Measurements from ENCODE around the gene EXD3. TPM values are rescaled to one million over a fixed set of nuclear protein-coding genes. Genes with fewer than 3 reads are reported as not detected.

Gene EXD3
- total RNA-seq, 8 experiments from 2014 or later: 3.2 to 14.8 (median 9.6) TPM

DNA sequence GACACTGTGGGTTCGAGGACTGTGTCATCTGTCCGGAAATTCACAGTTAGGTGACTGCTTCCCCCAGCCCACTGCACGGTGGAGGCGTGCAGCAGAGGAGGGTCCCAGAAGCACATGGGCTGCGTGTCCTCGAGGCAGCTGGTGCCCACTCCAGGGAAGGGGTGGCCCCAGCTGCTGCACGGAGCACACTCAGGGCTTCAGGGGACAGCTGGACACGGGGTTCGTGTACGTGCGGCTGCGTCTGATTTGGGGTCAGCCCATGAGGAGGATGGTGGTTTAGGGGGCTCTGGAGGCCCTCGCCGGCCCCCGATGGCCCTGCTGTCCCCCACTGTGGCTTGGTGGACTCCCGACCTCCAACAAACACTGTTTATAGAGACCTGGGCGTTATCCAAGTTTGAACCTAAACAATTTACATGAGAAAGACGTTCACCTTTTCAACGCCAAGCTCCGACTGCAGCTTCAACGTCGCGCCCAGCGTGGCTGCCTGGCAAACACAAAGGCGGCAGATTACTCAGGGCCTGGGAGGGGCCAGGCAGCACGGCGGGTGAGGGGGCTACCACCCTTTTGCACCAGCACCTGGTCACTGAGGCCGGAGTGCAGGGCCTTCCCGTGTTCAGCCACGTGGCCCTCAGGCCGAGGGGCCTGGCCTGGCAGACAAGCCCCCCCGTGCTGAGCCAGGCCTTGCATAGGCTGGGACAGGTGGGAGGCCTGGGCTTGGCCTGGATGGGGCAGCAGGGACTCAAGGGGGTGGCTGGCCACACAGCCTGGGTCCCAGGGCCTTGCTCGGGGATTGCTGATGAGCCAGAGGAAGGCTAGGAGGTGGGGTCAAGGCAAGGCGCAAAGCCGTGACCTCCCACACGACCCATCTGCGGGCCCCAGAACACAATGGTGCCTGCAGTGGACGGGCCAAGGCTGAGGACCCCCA is 55.2 kb downstream of the EXD3 start:
- Histone ChIP-seq H3K4me1 (replicated peaks in 1 of 2) (peaks cover 40 to 44% of the 10 kb centered on the region in 2 donors), H3K4me3 (no peak overlapping the region), H3K27ac (peak overlapping the region in 1 of 2 donors; percentile 33)
- in situ Hi-C loops (cut with MboI; ENCODE audit: low pct_unique_long_range_greater_than_20kb in 2 of 9, low sequenced_read_pairs in 9 of 9, unreplicated experiment in 9 of 9): no loop called here
- no peak for ATAC-seq (replicated peaks in 6 of 8)
- WGBS, 10 experiments: 67 to 100% (median 86%) methylated on average over 1 to 7 of the region's 38 CpGs; no CpG with 5 or more reads in 4 of the 10 experiments

DNA sequence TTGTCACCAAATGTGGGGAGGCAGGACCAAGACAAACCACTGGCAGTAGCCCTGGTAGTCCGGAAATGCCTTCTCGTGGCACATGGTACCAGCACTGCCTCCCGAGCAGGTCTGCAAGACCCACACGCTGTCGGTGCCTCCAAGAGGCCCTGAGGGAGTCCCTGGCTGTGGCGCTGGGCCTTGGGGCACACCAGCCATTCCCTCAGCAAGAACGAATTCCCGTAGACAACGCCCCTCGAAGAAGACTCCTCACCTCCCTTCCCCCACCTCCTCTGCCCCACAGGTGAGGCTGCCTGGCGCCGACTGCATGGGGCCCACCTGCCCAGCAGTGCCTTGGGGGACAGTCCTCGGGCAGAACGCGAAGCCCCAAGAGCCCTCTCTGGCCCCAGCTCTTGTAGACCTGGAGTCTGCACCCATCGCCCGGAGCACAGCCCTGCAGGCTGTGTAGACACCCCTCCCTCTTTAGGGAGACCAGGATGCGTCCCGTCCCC is 56.0 kb downstream of the EXD3 start:
- Histone ChIP-seq H3K4me3 (no peak overlapping the region), H3K4me1 (replicated peaks in 1 of 2) (peaks cover 39 to 41% of the 10 kb centered on the region in 2 donors), H3K27ac (no peak overlapping the region)
- no peak for ATAC-seq (replicated peaks in 6 of 8)
- WGBS, 10 experiments: 100% methylated on average over 1 of the region's 19 CpGs; no CpG with 5 or more reads in 9 of the 10 experiments
- in situ Hi-C loops (cut with MboI; ENCODE audit: low pct_unique_long_range_greater_than_20kb in 2 of 9, low sequenced_read_pairs in 9 of 9, unreplicated experiment in 9 of 9): no loop called here

DNA sequence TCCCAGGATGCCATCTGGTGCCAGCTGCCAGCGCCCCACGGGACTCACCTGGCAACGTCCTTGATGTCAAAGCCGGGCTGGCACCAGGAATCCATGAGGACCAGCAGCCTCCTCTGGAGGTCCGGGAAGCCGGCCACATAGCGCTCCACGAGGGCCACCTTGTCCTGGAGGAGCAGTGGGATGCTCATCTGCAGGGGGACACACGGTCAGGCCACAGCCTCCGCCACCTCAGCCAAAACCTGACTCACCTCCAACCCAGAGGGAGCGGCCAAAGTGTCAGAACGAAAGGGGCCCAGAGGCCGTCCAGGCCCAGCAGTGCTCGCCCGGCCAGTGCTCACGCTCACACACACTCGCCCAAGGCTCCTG is 56.5 kb downstream of the EXD3 start:
- no peak overlapping the region for H3K4me3 ChIP-seq
- ATAC-seq (replicated peaks in 6 of 8): no peak
- in situ Hi-C loops (cut with MboI; ENCODE audit: low pct_unique_long_range_greater_than_20kb in 2 of 9, low sequenced_read_pairs in 9 of 9, unreplicated experiment in 9 of 9): no loop called here
- H3K4me1 ChIP-seq (replicated peaks in 1 of 2): peaks cover 34 to 36% of the 10 kb centered on the region in 2 donors
- WGBS, 10 experiments: 63 to 100% (median 93%) methylated on average over 3 to 8 of the region's 17 CpGs; no CpG with 5 or more reads in 6 of the 10 experiments
- H3K27ac ChIP-seq: no peak overlapping the region

DNA sequence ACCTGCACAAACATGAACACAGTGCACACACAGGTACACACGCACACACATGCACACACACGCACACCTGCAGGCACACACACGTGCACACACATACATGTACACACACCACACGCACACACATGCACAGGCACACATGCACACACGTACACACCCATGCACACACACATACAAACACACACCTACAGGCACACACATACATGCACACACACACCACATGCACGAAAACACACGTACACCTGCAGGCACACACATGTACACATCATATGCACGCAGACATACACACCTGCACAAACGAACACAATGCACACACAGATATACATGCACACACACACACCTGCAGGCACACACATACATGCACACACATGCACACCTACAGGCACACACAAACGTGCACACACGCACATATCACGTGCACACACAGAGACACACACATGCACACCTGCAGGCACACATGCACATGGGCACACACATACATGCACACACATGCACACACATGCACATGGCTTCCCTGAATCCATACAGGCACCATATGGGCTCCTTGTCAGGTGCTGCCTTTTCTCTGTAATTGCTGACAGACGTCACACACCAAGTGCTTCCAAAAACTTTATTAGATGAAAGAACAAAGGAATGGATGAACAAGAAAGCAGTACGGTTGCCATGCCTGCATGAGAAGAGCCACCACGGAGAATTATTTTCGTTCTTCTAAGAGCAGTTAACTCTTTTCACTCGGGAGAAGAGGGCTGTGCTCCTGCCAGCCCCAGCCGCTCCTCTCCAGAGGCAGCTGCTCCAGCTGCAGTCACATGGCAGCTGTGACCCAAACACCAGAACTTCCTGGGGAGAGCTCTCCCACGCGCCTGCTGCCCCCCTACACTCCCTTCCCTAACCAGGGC is 57.2 kb downstream of the EXD3 start:
- Histone ChIP-seq H3K4me3 (no peak overlapping the region), H3K27ac (no peak overlapping the region), H3K4me1 (replicated peaks in 1 of 2) (peaks cover 28 to 30% of the 10 kb centered on the region in 2 donors)
- no peak for ATAC-seq (replicated peaks in 6 of 8)
- in situ Hi-C loops (cut with MboI; ENCODE audit: low pct_unique_long_range_greater_than_20kb in 2 of 9, low sequenced_read_pairs in 9 of 9, unreplicated experiment in 9 of 9): no loop called here
- WGBS, 10 experiments: 0 to 100% (median 80%) methylated on average over 1 to 10 of the region's 20 CpGs; no CpG with 5 or more reads in 3 of the 10 experiments

DNA sequence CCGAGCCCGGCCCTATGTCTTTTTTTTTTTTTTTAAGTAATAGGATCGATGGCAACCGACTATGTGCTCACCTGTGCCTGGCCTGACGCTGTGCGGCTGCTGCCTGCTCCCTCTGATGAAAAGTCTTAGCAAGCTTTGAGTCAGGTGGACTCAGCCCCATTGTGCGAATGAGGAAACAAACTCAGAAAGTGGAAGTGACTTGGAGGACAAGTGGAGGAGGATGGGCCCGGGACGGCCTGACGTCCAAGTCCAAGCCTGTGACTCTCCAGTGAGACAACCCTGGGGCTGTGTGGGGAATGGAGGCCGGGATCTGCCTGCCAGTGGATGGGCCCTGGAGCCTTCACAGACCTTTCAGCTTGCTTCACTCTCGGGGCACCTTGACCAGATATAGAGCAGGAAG is 57.9 kb downstream of the EXD3 start:
- Histone ChIP-seq H3K4me3 (no peak overlapping the region), H3K27ac (no peak overlapping the region), H3K4me1 (replicated peaks in 1 of 2) (peaks cover 21 to 22% of the 10 kb centered on the region in 2 donors)
- in situ Hi-C loops (cut with MboI; ENCODE audit: low pct_unique_long_range_greater_than_20kb in 2 of 9, low sequenced_read_pairs in 9 of 9, unreplicated experiment in 9 of 9): no loop called here
- WGBS, 10 experiments: 46 to 95% (median 83%) methylated on average over 2 to 7 of the region's 12 CpGs; no CpG with 5 or more reads in 3 of the 10 experiments
- ATAC-seq (replicated peaks in 6 of 8): no peak

DNA sequence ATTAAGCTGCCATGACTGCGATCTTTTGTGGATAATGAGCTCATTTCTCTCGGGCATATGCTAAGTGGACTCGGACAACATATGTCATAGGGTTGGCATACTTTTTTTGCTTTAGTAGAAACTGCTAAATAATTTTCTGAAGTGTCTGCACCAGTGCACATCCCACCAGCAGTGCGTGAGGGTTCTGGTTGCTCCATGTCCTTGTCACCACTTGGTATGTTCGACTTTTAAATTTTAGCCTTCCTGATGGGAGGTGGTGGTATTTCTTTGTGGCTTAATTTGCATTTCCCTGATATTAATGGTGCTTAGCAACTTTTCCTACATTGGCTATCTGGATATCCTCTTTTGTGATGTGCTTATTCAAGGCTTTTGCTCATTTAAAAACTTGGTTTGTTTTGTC is 63.1 kb downstream of the EXD3 start:
- in situ Hi-C loops (cut with MboI; ENCODE audit: low pct_unique_long_range_greater_than_20kb in 2 of 9, low sequenced_read_pairs in 9 of 9, unreplicated experiment in 9 of 9): no loop called here
- no peak overlapping the region for H3K4me3 ChIP-seq
- ATAC-seq (replicated peaks in 6 of 8): no peak
- WGBS, 10 experiments: 80 to 100% (median 83%) methylated on average over 1 to 2 of the region's 5 CpGs; no CpG with 5 or more reads in 6 of the 10 experiments
- no peak overlapping the region for H3K27ac ChIP-seq
- no peaks in the 10 kb centered on the region for H3K4me1 ChIP-seq (replicated peaks in 1 of 2)

DNA sequence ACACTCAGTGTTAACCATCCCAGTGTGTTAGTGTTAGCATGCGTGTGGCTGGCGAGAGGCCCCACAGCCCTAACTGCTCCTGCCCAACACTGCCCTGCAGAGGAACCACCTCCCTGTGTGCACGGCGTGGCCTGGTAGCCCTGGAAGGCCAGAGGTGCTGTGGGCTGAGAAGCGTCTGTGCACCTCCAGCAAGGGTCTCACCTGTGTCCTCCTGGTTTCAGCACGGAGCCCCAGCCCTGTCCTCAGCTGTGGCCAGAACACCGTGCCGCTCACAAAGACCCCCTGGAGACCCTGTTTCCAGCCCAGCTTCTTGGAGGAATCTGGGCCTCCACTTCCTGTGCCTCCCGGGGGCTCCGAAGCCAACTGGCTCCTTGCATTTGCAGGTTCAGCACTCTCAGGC is 64.8 kb downstream of the EXD3 start:
- no peaks in the 10 kb centered on the region for H3K4me1 ChIP-seq (replicated peaks in 1 of 2)
- in situ Hi-C loops (cut with MboI; ENCODE audit: low pct_unique_long_range_greater_than_20kb in 2 of 9, low sequenced_read_pairs in 9 of 9, unreplicated experiment in 9 of 9): no loop called here
- 60 to 100% (median 85%) methylated on average over 1 to 4 of the region's 10 CpGs; no CpG with 5 or more reads in 6 of the 10 experiments for WGBS, 10 experiments
- ATAC-seq (replicated peaks in 6 of 8): no peak
- H3K4me3 ChIP-seq: no peak overlapping the region
- no peak overlapping the region for H3K27ac ChIP-seq

DNA sequence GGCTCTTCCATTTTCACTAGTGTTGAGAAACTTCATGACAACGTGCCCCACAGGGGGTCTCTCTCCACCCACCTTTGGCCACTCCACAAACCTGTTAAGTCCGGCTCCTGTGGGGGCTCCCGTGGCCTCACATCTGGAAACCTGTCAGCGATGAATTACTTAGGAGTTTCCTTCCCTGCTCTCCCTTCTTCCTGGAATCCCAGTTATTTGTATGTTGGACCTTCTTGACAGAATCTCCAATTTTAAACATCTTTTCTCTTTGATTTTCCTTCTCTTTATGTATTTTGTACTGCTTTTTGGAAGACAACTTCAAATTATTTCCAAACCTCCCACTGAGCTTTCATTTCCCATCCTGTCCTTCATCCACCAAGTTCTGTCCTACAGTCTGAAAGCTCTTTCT is 65.8 kb downstream of the EXD3 start:
- WGBS, 10 experiments: 39 to 100% (median 76%) methylated on average over 1 to 4 of the region's 4 CpGs; no CpG with 5 or more reads in 3 of the 10 experiments
- no peak overlapping the region for H3K27ac ChIP-seq
- H3K4me3 ChIP-seq: no peak overlapping the region
- peaks cover 0 to 4% of the 10 kb centered on the region in 2 donors for H3K4me1 ChIP-seq (replicated peaks in 1 of 2)
- no peak for ATAC-seq (replicated peaks in 6 of 8)
- in situ Hi-C loops (cut with MboI; ENCODE audit: low pct_unique_long_range_greater_than_20kb in 2 of 9, low sequenced_read_pairs in 9 of 9, unreplicated experiment in 9 of 9): no loop called here

DNA sequence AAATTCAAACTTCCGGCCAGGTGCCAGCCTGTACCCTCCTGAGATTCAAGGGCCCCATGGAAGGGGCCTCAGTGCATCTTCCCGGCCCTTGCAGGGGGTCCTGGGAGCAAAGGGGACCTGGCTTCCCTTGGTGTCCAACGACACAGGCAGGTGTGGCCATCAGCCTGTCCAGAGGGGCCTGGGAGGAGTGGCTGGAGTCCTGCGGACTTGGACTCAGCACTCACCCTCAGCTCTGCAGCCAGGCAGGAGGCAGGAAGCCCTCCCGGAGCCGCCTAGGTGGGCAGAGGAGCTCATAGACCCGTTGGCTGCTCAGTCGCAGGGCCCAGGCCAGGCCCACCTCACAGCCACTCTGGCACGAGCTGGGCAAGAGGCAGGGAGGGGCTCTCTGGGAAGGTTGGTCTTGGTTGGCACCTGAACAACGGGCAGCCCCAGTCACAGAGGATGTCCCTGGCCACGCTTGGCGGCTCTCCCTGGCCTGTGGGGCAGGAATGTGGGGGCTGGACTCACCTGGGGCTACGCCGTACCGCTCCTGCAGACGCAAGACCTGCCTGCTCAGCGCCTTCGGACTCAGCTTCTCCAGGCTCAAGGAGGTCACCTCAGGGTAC is 67.1 kb downstream of the EXD3 start:
- WGBS, 10 experiments: 15 to 80% methylated on average over 4 of the region's 18 CpGs; no CpG with 5 or more reads in 8 of the 10 experiments
- Histone ChIP-seq H3K27ac (no peak overlapping the region), H3K4me1 (replicated peaks in 1 of 2) (peaks cover 0 to 4% of the 10 kb centered on the region in 2 donors), H3K4me3 (no peak overlapping the region)
- in situ Hi-C loops (cut with MboI; ENCODE audit: low pct_unique_long_range_greater_than_20kb in 2 of 9, low sequenced_read_pairs in 9 of 9, unreplicated experiment in 9 of 9): no loop called here
- no peak for ATAC-seq (replicated peaks in 6 of 8)

DNA sequence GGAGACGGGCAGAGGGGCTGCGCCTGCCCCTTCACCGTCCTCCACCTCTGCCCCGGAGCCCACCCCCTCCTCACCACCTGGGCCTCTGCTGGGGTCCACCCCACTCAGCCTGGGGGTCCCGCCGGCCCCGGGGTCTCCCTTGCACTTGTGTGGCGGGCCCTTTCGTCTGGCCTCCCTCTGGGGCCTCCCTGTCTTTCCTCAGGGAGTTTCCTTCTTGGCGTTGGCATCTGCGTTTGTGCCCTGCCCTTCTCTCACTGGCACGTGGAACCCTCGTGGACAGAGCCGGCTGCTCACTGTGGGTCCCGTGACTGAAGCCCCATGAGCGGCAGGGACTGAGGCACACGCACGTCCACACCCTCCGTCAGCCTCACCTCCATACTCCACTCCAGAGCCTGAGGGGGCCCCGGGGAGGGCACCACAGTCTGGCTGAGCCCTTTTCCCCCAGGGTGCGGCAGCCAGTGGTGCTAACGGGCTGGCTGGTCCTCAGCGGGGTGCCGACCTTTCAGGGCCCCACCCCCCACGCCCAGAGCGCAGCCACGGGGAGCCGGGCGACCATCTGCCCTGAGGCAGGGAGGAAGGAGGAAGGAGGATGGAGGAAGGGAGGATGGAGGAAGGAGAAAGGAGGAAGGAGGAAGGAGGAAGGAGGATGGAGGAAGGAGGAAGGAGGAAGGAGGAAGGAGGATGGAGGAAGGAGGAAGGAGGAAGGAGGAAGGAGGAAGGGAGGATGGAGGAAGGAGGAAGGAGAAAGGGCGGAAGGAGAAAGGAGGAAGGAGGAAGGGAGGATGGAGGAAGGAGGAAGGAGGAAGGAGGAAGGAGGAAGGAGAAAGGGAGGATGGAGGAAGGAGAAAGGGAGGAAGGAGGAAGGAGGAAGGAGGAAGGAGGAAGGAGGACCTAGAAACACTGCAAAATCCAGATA is 67.9 kb downstream of the EXD3 start:
- ATAC-seq (replicated peaks in 6 of 8): no peak
- in situ Hi-C loops (cut with MboI; ENCODE audit: low pct_unique_long_range_greater_than_20kb in 2 of 9, low sequenced_read_pairs in 9 of 9, unreplicated experiment in 9 of 9): no loop called here
- H3K4me3 ChIP-seq: no peak overlapping the region
- peaks cover 0 to 4% of the 10 kb centered on the region in 2 donors for H3K4me1 ChIP-seq (replicated peaks in 1 of 2)
- H3K27ac ChIP-seq: no peak overlapping the region
- WGBS, 10 experiments: 75% methylated on average over 6 of the region's 30 CpGs; no CpG with 5 or more reads in 9 of the 10 experiments

DNA sequence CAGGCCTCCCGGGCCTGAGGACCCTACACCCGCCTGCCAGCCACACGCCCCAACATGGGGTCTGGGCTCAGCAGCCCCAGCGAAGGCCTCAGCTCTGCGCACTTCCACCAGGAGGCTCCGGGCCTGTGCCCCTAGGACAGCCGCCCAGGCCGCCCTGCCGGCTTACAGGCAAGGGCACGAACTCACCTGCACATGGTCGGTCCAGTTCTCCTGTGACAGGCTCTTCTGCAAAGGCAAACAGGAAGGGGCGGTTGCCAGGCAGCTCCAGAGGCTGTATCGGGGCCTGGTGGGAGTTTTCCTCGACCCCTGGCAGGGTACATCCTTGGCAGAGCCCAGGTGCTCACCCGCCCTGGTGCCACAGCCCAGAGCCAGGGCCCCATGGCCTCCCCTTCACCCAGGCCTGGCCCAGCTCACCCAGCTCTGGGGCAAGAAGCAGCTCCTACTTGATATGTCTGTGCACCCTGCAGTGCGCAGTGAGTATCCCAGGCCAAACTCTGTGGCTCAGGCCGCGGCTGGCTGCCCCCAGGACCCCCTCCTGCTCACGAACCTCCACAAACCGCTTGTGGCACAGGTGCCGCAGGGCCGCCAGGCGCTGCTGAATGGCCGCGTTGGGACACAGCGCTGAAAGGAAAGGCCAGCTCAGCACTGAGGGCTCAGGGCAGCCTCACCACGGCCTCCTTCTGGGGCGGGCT is 68.7 kb downstream of the EXD3 start:
- WGBS, 10 experiments: 90 to 100% (median 92%) methylated on average over 3 to 13 of the region's 28 CpGs; no CpG with 5 or more reads in 6 of the 10 experiments
- no peak overlapping the region for H3K27ac ChIP-seq
- H3K4me1 ChIP-seq (replicated peaks in 1 of 2): peaks cover 0 to 4% of the 10 kb centered on the region in 2 donors
- no peak for ATAC-seq (replicated peaks in 6 of 8)
- in situ Hi-C loops (cut with MboI; ENCODE audit: low pct_unique_long_range_greater_than_20kb in 2 of 9, low sequenced_read_pairs in 9 of 9, unreplicated experiment in 9 of 9): no loop called here
- H3K4me3 ChIP-seq: no peak overlapping the region

Measured in motor neuron (in vitro differentiated cells).